ENCODE data around the gene COL18A1.
"Not testable (repeated sequence)": the region's sequence is repeated elsewhere in the genome, so short reads cannot be mapped to it uniquely, and the experiment has no call there.

The COL18A1 gene

GRCh38 chr21:45364468-45365185 is 40.3 kb upstream of the COL18A1 start:
- DNase-seq (ENCODE audit: insufficient read length, low spot score) (no peak), FAIRE-seq (no peak)
- no peak for TF ChIP-seq CTCF (IDR thresholded peaks at IDR 0.05; ENCODE audit: insufficient read depth, missing control alignments)

GRCh38 chr21:45365186-45365607 is 39.8 kb upstream of the COL18A1 start:
- no peak for FAIRE-seq
- no peak for DNase-seq (ENCODE audit: insufficient read length, low spot score)
- no peak for TF ChIP-seq CTCF (IDR thresholded peaks at IDR 0.05; ENCODE audit: insufficient read depth, missing control alignments)

GRCh38 chr21:45365608-45366241 is 39.2 kb upstream of the COL18A1 start:
- no peak for TF ChIP-seq CTCF (IDR thresholded peaks at IDR 0.05; ENCODE audit: insufficient read depth, missing control alignments)
- DNase-seq (ENCODE audit: insufficient read length, low spot score), result no peak
- FAIRE-seq, result no peak

- DNase-seq (ENCODE audit: insufficient read length, low spot score), result no peak
- FAIRE-seq, result no peak
- no peak for TF ChIP-seq CTCF (IDR thresholded peaks at IDR 0.05; ENCODE audit: insufficient read depth, missing control alignments)
Measured at GRCh38 chr21:45366476-45366875, 38.5 kb upstream of the COL18A1 start.

- DNase-seq (ENCODE audit: insufficient read length, low spot score) (no peak), FAIRE-seq (no peak)
- no peak for TF ChIP-seq CTCF (IDR thresholded peaks at IDR 0.05; ENCODE audit: insufficient read depth, missing control alignments)
Measured at GRCh38 chr21:45366931-45367401, 38.0 kb upstream of the COL18A1 start.

- TF ChIP-seq CTCF (IDR thresholded peaks at IDR 0.05; ENCODE audit: insufficient read depth, missing control alignments), result no peak
- FAIRE-seq (no peak), DNase-seq (ENCODE audit: insufficient read length, low spot score) (no peak)
Measured at GRCh38 chr21:45367402-45368351, 37.3 kb upstream of the COL18A1 start.

GRCh38 chr21:45369018-45369417 is 35.9 kb upstream of the COL18A1 start:
- not testable (repeated sequence) for DNase-seq (ENCODE audit: insufficient read length, low spot score); FAIRE-seq

Measured in D721Med (cell line).